ENCODE results near the gene ADAMTSL1.

Gene ADAMTSL1

DNA sequence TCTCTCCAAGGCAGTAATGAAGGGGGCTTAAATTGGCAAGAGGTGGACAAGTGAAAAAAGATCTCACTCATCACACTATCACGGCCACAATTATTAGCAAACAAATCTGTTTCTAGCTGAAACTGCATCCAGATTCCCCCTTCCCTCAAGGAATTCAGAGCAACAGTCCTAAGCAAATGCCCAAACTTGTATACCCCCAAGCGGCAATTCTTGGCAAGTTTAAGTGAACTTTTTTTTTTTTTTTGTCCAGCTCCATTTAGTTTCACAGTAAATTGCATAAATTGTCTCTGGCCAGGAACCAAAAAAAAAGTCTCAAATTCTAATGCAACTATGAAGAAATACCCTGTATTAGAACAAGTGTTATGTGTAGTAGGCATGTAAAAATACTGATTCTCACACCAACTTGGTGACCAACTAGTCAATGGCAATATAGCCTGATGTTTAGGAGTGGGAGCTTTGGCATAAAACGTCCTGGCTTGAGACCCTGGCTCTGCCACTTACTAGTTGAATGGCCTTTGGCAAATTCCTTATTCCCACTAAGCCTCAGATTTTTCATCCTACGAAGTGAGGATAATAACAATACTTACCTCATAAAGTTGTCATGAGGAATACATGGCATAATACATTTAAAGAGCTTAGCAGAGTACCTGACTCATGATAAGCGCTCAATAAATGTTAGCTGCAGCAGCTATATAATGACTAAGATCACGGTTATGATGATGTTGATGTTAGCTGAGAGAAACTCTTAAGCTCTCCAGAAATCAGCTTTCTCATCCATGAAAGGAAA lies 193.2 kb downstream of the ADAMTSL1 start:
- no peak for DNase-seq

DNA sequence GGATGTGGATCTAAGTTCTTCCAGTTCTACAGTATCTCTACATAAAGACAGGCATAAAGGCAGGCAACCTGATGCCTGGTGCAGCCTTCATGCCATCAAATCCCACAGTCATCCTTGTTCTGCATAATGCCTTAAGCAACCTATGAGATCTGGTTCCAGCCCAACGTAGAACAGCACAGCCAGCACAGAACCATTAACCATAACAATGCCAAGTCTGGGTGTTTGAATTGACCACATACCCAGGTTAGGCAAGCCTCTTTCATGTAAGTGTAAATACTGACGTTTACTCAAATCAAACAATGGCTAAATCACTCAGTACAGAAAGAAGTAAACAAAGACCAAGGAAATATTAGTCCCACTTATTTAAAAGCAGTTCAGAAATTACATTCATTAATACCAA lies 195.0 kb downstream of the ADAMTSL1 start:
- peak; percentile 33 for DNase-seq

DNA sequence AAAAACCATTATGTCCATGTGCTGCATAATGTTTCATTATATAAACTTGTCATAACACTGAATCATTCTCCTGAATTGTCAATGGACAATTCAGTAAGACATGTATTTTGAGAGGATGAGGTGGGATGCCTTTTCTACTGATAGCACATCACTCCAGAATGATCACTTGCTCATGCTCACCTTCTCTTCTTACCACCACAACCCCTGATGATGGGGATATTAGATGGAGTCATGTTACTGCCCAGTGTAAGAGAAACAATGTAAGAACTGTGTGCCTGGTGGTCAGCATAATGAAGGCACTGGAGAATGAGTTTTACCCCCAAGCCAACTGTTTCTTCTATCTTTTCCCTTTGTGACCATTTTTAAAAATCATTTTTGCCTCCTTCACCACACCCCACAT lies 198.8 kb downstream of the ADAMTSL1 start:
- DNase-seq: no peak

DNA sequence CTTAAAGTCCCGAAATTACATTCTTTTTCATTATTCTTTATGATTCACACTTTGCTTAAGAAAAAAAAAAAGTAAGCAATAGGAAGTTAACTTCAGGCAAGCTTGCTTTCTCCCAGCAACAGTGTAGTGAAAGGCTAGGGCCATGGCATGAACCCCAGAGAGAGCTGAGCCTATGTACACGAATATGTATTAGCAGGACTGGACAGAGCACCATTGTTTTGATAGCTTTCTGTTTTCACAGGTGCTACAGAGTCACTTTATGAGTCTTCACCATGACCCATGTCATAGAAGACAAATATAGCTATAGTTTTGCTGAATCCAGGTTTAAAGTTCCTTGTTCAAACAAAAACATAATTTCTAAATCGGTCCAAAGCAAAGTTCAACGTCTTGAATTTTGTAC lies 199.2 kb downstream of the ADAMTSL1 start:
- DNase-seq: no peak

DNA sequence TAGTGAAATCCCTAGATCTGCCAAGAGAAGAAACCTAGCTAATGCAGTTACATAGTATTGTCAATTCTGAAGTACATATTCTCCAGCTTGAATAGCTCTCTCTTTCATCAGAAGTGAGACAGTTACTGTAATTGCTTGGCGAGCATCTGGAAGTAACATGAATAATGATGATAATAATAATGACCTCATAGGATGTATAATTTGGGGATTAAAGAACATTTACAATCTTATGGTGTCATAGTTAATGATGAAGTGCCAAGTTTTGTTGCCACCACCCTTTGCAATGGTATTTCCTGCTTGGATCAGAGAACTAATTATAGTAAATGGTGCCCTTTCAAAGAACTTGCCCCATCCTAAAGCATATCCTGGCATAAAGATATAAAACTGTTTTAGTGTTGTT lies 201.4 kb downstream of the ADAMTSL1 start:
- DNase-seq: no peak

DNA sequence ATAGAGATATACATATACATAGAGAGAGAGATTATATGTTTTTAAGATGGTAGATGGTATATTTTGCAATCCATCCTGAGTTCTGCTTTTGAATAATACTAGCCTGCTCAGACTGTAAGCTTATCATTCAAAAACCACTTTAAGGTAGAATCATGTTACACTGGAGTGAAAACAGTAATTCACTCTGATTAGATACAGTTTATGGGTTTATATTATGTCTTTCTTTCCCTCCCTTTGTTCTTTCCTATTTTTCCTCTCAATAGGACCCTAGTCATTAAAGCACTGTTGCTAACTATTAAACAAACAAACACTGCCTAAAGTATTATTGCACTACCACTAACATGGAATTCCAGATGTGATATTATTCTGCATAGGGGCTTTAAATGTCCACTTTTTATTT lies 202.0 kb downstream of the ADAMTSL1 start:
- no peak for DNase-seq

DNA sequence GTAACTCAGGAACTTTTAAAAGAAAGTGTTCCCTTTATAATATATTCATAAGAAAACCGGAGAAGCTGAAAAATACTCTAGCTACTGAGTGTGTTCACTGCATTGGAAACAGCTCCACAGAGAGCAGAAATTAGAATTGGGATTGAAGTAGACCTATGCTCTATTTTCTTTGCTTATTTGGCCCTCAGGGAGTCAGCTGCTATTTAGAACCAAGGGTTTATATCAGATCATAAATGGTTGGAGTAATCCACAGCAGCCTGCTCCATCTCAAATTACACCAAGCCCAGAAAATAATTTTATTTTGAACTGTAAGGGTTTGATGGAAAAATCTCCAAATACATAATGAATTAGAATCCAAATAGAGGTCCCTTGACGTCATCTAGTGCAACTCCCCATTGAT lies 202.6 kb downstream of the ADAMTSL1 start:
- DNase-seq: no peak

DNA sequence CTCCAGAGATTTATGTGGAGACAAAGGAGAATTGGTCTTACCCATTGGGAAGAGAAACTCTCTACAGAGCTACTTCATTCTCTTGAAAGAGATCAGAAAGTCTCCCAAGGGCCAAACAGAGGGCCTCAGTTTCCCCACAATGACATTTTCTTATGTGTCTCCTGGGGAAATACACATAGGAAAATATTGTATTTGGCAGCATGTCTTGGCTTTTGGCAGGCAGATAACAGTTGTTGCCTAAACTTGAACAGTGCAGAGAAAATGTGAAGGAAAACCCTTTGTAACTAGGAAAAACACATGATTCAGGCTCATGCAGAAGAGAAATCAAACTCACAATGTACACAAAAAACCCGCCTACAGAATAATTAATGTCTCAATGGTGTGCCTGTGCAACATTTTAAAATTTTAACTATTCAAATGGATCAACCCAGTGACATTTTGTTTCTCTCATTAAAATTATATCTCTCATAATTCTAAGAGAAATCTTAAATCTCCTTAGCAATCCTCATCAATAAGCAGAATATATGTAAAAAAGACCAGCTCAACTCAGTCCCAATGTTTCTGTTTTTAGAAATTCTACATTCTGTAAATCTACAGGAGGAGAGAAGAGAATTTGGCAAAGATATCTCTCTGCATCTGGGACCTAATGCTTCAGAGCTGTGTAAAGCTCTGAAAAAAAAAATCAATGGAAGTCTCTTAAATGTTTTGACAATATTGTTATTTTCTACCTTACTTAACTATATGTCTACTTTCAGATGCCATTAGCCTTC lies 205.1 kb downstream of the ADAMTSL1 start:
- DNase-seq: no peak

DNA sequence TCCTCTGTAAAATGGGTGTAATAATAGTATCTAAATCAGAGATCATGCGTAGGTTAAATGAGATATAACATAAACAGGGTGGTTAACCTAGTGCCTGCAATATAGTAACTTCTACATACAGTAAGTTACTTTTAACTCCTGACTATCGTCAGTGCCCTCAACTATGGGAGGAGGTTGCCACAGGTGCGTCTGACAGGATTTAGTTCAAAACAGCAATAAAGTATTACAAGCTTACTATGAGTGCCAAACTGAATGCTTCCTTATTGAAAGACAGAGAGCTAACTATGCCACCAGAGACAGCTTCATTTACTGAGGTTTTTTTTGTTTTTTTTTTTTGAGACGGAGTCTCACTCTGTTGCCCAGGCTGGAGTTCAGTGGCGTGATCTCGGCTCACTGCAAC lies 209.0 kb downstream of the ADAMTSL1 start:
- DNase-seq: no peak

DNA sequence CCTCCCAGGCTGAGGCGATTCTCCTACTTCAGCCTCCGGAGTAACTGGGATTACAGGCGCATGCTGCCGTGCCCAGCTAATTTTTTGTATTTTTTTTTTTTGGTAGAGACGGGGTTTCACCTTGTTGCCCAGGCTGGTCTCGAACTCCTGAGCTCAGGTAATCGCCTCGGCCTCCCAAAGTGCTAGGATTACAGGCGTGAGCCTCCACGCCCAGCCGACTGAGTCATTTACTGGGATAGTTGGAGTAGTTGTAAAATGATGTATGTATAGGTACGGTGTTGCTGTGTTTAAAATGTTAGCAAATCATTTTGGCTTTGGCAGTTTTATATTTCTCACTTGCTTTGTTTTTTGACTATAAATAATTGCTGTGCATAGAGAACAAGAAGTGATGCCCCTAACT lies 209.4 kb downstream of the ADAMTSL1 start:
- no peak for DNase-seq

DNA sequence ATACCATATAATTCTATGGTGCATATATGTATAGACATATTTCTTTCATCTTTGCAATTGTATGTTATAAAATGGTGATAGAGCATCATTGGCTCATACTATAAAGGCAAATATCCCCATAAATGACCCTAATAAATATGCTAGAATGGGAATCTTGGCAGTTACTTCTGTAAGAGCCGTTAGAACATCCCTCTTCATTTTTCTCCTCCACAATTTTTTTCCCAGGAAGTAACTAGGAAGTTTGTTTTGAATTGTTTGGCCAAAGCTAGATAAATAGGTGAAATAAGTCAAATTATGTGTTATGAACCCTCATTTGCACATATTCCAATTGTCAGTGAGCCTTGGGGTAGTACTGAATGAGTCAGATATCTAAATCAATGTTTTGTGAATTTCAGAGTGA lies 209.9 kb downstream of the ADAMTSL1 start:
- no peak for DNase-seq

DNA sequence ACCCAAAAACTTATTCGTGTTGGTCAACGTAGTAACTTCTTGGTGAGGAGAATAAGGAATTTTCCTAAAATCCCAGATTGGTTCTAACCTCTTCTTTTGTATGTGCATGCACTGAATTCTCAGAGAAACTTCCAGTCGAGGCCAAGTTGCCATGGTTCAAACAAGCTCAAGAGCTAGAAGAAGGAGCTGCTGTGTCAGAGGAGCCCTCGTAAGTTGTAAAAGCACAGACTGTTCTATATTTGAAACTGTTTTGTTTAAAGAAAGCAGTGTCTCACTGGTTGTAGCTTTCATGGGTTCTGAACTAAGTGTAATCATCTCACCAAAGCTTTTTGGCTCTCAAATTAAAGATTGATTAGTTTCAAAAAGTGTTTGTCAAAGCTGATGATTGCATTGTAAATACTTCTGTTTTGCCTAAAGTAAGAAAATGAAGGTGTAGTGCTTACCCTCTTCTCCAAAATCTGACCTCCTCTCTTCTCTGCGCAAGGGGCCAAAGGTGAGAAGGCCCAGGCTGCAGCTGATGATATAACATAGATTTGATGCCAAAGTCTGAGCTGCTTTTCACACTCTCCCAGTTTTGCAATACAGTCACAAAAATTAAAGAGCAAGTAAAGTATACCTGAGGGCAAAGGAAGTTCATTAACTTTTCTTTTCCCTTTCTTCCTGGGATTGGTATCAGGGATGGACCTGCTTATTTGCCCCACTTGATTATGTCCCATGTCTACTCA lies 210.8 kb downstream of the ADAMTSL1 start:
- DNase-seq: no peak

DNA sequence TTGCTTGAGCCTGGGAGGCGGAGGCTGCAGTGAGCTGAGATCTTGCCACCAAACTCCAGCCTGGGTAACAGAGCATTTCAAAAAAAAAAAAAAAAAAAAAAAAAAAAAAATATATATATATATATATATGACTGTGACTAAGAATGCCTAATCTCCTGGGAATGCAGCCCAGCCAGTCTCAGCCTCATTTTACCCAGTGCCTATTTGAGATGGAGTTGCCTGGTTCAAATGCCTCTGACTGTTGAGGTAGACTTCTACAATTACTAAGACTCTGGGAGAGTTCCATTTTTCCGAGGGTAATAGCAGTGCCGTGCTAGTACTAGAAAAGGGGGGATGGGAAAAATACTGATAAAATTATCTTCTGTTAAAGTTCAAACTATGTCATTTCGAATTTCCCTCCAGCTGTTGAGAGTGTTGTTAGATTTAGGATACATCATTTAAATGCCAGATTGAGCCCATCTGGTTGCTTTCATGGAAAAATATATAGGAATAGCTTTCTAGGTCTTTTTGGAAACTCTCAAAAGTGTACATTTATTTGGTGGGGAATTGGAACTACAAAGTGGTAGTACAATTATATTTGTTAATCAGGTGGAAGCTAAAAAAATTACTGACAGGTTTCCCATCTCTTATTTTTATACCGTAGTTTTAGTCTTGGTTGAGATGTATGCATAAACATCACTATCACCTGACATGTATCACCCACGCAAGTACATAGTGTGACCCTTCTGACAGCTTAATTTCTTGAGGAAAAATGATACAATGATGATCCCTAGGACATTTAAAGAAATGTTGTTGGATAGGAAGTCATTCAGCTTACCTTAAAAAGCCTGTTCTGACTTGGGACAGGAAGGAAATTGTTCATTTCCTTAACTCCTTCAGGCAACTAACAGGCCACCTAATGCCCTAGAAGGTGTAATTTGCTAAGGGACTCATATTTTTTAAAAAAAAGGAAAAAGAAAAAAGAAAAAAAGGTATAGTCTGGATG lies 214.9 kb downstream of the ADAMTSL1 start:
- DNase-seq: no peak

DNA sequence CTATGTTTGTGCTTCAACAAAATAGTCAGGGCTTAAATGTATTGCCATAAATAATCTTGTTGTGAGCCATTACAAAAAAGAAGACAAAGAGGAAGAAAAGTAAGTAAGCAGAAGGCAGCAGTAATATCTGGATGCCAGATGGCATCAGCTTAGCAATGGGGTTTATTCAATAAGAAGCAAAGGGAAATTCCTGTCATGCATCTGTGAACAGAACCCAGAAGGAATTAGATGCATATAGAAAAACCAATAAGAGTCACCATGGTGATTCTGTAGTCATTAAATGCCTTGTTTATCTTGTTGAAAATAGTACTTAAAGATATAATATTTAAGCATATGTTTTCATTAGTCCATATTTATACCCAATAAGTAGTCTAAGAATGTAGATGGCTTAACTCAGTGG lies 216.0 kb downstream of the ADAMTSL1 start:
- DNase-seq: no peak

DNA sequence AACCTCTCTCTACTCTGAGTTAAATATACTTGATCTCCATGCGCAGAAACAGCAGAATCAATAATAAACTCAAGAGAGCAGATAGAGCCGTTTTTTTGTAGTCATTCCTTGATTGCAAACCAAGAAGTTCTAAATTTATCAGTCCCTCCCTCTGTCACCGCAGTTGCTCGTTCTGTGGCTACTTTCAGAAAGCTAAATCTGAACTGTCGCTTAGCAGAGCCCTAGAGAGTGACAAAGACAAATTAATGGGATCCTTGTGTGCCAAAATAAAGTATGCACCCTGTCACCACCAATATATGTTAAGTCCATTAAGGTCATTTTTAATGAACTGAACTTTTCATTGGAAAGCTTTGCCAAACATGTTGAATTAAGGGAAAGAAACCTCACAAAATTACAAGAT lies 218.3 kb downstream of the ADAMTSL1 start:
- no peak for DNase-seq

DNA sequence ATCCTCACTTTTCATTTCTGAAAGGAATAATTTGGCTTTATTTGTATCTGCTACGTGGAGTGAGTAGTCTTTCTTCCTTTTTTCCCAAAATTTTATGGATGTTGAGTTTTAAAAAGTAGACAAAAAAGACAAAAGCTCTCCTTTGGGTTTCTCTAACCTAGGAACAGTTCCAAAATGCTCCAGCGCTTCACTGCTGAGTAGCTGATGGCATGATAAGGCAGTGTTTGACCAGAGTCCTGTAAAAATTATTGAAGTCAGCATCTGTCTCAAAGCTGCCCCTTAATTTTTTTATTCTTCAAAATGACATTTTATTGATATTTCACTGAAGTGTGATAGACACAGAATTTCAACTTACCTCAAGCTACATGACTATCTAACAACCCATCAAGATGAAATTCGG lies 219.0 kb downstream of the ADAMTSL1 start:
- no peak for DNase-seq

DNA sequence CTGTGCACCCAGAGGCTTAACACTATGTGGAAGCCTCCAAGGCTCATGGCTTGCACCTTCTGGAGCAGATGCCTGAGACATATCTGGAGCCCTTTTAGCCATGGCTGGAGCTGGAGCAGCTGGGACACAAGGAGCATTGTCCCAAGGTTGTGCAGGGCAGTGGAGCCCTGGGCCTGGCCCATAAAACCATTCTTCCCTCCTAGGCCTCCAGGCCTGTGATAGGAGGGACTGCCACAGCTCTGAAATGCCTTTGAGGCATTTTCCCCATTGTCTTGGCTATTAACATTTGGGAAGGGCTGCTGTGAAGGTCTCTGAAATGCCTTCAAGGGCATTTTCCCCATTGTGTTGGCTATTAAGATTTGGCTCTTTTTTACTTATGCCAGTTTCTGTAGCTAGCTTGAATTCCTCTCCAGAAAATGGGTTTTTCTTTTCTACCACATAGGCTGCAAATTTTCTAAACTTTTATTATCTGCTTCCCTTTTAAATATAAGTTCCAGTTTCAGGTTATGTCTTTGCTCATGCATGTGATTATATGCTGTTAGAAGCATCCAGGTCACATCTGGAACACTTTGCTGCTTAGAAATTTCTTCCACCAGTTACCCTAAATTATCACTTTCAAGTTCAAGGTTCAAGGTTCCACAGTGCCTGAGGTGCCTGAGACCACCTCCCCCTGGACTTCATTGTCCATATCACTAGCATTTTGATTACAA lies 221.2 kb downstream of the ADAMTSL1 start:
- no peak for DNase-seq

DNA sequence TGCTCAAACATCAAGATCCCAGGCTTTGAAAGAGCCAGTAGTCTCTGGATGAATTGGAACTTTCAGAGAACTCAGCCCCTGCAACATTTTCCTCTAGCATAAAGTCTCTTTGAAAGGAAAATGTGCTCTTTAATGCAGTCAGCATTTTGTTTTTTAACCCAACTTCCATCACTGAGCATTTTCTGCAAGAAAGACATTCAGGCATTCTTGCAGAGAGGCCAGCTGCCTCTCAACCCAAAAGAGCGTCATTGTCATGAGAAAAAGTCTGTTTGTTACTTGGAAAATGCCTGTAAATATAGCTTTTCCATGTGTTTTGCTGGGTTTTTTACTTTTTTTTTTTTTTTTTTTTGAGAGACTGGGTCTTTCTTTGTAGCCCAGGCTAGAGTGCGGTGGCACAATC lies 225.0 kb downstream of the ADAMTSL1 start:
- no peak for DNase-seq

DNA sequence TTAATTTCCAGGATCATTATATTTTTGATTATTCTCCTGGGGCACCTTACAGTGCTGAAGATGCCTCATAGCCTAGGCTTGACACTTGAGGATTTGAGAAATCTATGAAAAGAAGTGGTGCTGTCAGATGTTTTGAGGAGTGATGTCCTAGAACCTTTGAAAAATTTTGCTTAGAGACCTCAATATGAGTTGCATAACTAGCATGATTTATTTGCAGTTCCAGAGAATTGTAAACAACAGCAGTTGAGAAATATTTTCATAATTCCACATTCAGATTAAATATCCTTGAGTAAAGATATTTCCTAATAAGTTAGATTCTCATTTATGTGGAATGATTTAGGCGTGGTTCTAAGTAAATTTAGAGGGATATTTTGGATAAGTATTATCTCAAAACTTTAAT lies 225.8 kb downstream of the ADAMTSL1 start:
- no peak for DNase-seq

DNA sequence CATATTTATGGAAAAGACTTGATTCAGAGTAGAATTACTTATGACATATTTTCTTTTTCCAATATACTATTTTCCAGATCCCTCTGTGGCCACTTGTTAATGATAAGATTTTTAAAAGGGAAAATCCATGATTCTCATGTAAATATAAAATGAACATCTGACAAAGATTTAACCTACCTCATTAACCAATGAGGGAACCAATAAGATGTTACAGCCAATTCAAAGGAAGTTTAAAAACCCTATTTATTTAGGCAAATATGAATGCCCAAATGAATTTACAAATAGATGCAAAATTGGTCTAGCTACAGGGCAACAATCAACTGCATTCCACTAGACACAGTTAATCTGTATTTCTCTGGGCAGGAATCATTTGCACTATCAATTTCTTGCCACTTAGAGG lies 226.8 kb downstream of the ADAMTSL1 start:
- DNase-seq: no peak

DNA sequence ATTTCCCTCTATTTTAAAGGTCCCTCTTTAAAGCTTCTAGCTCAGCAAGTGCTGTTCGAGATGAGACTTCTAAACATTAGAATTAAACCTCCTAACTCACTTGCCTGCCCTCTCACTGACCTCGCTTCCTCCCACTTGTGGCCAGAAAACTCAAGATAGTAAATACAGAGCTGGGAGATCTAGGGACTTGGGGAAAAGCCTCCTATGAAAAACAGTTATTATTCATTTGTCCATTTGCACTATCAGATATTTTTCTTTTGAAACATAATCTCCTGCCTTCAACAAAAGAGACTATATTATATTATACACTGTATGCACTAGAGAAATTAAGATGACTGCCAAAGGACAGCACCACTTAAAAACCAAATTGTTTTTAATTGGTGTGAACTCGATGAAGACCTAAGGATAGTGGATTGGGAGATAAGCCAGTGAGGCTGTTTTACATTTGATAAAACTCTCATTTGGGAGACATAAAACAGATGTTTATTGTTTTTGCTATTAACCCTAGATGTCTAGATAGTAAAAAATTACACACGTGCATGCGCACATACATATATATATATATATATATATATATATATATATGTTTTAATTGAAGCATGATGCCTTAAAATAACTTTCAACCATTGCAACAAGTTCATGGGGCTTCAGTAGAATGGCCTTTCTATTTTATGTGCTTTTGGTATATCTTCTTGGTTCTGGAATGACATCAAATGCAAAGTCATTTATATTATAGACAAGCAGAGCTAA lies 229.4 kb downstream of the ADAMTSL1 start:
- no peak for DNase-seq
